OCI-LY1 (cell line): ENCODE results near the gene SOST.

ENCODE experiments used
- EZH2 ChIP-seq: fragments of 200-600 bp; sonication (generic), shearing (Covaris generic); IDR thresholded peaks from 2 replicates; pipeline ENCODE4 v1.8.0; 2017; ENCODE audit warnings: borderline replicate concordance, mixed run types, mild to moderate bottlenecking, antibody characterized with exemption, low read length, moderate library complexity, mixed read lengths
- TF ChIP-seq, protein P1 (sequence below): fragments of 200-600 bp; sonication (generic), shearing (Covaris generic); IDR thresholded peaks from 2 replicates; pipeline ENCODE4 v1.5.1; 2017; ENCODE audit warnings: mild to moderate bottlenecking, antibody characterized with exemption, low read length, moderate library complexity, mixed read lengths

DNA sequence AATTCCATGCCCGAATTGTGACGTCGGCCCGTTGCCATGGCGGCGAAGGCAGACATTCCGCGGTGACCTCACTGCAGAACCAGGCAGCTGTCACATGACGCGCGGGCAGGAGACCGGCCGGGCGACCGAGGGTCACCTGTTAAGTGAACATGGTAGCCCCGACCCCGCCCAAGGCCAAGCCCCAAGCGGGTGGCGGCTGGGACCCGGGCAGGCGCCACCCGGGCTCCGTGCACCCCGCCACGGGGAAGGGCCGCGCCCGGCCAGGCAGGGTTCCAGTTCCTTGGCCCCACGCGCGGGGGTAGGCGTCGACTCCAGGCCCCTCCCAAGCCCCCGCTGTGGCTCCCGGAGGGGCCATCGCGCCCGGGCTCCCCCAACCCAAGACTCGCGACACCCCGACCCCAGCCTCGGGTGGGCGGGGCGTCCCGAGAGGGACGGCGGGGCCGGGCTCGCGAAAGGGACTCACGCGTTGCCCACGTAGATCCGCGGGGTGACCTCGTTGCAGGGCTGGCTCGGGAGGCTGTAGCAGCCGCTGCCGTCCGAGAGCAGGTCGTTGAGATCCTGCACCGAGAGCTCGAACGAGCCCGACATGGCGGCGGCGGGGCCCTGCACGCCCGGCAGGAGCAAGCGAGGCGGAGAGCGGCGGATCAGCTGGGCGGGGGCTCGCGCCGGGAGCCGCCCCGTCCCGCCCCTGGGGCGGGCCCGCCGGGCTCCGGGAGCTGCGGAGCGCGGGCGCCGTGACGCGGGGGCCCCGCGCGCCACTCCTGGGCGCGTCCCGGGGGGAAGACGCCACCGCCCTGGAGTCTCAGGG lies 19.9 kb upstream of the SOST start, which contains the start of gene DUSP3:
- TF ChIP-seq, protein P1, sequence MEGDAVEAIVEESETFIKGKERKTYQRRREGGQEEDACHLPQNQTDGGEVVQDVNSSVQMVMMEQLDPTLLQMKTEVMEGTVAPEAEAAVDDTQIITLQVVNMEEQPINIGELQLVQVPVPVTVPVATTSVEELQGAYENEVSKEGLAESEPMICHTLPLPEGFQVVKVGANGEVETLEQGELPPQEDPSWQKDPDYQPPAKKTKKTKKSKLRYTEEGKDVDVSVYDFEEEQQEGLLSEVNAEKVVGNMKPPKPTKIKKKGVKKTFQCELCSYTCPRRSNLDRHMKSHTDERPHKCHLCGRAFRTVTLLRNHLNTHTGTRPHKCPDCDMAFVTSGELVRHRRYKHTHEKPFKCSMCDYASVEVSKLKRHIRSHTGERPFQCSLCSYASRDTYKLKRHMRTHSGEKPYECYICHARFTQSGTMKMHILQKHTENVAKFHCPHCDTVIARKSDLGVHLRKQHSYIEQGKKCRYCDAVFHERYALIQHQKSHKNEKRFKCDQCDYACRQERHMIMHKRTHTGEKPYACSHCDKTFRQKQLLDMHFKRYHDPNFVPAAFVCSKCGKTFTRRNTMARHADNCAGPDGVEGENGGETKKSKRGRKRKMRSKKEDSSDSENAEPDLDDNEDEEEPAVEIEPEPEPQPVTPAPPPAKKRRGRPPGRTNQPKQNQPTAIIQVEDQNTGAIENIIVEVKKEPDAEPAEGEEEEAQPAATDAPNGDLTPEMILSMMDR = no peak
- TF ChIP-seq EZH2 = no peak
